Prostate gland (tissue), 2 donors: ENCODE data around the gene SPDEF.

Source experiments
- POLR2A ChIP-seq: fragments of 450-650 bp; IDR thresholded peaks from one replicate; pipeline ENCODE4 v1.6.1; 2016; ENCODE audit warnings: antibody characterized with exemption, mild to moderate bottlenecking
- TF ChIP-seq, protein P1 (sequence below), 4 experiments: fragments of 200-600 bp in 2 of 4; fragments of 450-650 bp in 2 of 4; sonication (generic) in 2 of 4; IDR thresholded peaks; 1 replicate in 3 of 4; 2 replicates in 1 of 4; pipeline ENCODE4 v1.5.1; 2016 to 2019; ENCODE audit warnings: antibody characterized with exemption in 4 of 4, mild to moderate bottlenecking in 2 of 4, moderate library complexity in 2 of 4

GRCh38 chr6:34593701-34594100 is 37.6 kb upstream of the SPDEF start:
- no peak for TF ChIP-seq POLR2A
- TF ChIP-seq, protein P1, sequence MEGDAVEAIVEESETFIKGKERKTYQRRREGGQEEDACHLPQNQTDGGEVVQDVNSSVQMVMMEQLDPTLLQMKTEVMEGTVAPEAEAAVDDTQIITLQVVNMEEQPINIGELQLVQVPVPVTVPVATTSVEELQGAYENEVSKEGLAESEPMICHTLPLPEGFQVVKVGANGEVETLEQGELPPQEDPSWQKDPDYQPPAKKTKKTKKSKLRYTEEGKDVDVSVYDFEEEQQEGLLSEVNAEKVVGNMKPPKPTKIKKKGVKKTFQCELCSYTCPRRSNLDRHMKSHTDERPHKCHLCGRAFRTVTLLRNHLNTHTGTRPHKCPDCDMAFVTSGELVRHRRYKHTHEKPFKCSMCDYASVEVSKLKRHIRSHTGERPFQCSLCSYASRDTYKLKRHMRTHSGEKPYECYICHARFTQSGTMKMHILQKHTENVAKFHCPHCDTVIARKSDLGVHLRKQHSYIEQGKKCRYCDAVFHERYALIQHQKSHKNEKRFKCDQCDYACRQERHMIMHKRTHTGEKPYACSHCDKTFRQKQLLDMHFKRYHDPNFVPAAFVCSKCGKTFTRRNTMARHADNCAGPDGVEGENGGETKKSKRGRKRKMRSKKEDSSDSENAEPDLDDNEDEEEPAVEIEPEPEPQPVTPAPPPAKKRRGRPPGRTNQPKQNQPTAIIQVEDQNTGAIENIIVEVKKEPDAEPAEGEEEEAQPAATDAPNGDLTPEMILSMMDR (IDR thresholded peaks at IDR 0.05): no peak
